Measurements from ENCODE around the gene PCDHA3.
"Not testable (repeated sequence)": the region's sequence is repeated elsewhere in the genome, so short reads cannot be mapped to it uniquely, and the experiment has no call there.

Gene PCDHA3

DNA sequence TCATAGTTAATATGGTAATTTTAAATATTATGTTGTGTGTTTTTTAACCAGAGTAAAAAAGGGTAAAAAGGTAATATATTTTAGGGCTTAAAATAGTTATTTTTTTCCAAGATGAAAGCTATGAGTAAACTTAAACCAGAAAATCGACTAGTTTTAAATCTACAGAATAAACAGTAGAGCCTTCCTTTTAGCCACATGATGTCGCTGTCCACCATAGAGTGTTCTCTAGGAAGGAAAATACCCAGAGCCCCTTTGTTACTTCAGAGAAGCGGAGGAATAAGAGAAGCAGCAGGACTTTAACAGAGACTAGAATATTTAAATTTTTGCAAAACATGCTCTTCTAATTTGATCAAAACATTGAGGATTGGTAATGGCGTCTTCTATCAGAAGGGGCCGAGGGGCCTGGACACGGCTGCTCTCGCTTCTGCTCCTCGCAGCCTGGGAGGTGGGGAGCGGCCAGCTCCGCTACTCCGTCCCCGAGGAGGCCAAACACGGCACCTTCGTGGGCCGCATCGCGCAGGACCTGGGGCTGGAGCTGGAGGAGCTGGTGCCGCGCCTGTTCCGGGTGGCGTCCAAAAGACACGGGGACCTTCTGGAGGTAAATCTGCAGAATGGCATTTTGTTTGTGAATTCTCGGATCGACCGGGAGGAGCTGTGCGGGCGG lies 6.1 kb upstream of the PCDHA3 start, which contains the start of gene PCDHA2:
Gene PCDHA2, plus strand, starts transcription at position 258 of the 664 bp plus-strand sequence.
- Histone ChIP-seq H3K4me3 (ENCODE audit: low read depth in 1 of 2, low read length in 2 of 2) (peak within 1 kb of the TSS in 1 of 2 donors; percentile 8), H3K9ac (ENCODE audit: low read depth in 1 of 2, low read length in 2 of 2) (no peak within 1 kb of the TSS), H3K27ac (ENCODE audit: low read depth, low read length) (no peak within 1 kb of the TSS), H3K4me1 (ENCODE audit: control insufficient read depth in 1 of 2, insufficient read depth in 2 of 2, low read length in 2 of 2) (no peaks in the 10 kb centered on the region), H3K27me3 (ENCODE audit: control insufficient read depth in 1 of 2, insufficient read depth in 2 of 2, low read length in 2 of 2) (no peaks in the 10 kb centered on the region), H3K36me3 (ENCODE audit: control insufficient read depth in 1 of 2, insufficient read depth in 2 of 2, low read length in 2 of 2) (no peaks in the 10 kb centered on the region), H3K9me3 (ENCODE audit: control insufficient read depth in 1 of 2, low read length in 2 of 2) (peaks cover 24% of the 10 kb centered on the region in 2 donors)

DNA sequence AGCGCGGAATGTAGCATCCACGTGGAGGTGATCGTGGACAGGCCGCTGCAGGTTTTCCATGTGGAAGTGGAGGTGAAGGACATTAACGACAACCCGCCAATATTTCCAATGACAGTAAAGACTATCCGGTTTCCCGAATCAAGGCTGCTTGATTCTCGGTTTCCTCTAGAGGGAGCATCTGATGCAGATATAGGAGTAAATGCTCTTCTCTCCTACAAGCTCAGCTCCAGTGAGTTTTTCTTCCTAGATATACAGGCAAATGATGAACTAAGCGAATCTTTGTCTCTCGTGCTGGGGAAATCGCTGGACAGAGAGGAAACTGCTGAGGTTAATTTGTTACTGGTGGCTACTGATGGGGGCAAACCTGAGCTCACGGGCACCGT lies 5.6 kb upstream of the PCDHA3 start:
- H3K36me3 ChIP-seq (ENCODE audit: control insufficient read depth in 1 of 2, insufficient read depth in 2 of 2, low read length in 2 of 2): no peaks in the 10 kb centered on the region
- H3K27me3 ChIP-seq (ENCODE audit: control insufficient read depth in 1 of 2, insufficient read depth in 2 of 2, low read length in 2 of 2): no peaks in the 10 kb centered on the region
- H3K9me3 ChIP-seq (ENCODE audit: control insufficient read depth in 1 of 2, low read length in 2 of 2): peaks cover 24% of the 10 kb centered on the region in 2 donors
- no peak overlapping the region for H3K27ac ChIP-seq (ENCODE audit: low read depth, low read length)
- H3K9ac ChIP-seq (ENCODE audit: low read depth in 1 of 2, low read length in 2 of 2): no peak overlapping the region
- no peaks in the 10 kb centered on the region for H3K4me1 ChIP-seq (ENCODE audit: control insufficient read depth in 1 of 2, insufficient read depth in 2 of 2, low read length in 2 of 2)
- no peak overlapping the region for H3K4me3 ChIP-seq (ENCODE audit: low read depth in 1 of 2, low read length in 2 of 2)

DNA sequence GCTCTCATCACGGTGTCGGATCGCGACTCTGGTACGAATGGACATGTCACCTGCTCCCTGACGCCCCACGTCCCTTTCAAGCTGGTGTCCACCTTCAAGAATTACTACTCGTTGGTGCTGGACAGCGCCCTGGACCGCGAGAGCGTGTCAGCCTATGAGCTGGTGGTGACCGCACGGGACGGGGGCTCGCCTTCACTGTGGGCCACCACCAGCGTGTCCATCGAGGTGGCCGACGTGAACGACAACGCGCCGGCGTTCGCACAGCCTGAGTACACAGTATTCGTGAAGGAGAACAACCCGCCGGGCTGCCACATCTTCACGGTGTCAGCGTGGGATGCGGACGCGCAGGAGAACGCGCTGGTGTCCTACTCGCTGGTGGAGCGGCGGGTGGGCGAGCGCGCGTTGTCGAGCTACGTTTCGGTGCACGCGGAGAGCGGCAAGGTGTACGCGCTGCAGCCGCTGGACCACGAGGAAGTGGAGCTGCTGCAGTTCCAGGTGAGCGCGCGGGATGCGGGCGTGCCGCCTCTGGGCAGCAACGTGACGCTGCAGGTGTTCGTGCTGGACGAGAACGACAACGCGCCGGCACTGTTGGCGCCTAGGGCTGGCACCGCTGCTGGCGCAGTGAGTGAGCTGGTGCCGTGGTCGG lies 4.7 kb upstream of the PCDHA3 start:
- Histone ChIP-seq H3K9me3 (ENCODE audit: control insufficient read depth in 1 of 2, low read length in 2 of 2) (peaks cover 24% of the 10 kb centered on the region in 2 donors), H3K4me3 (ENCODE audit: low read depth in 1 of 2, low read length in 2 of 2) (peak overlapping the region in 1 of 2 donors; percentile 19)
- not testable (repeated sequence) for H3K36me3 ChIP-seq (ENCODE audit: control insufficient read depth in 1 of 2, insufficient read depth in 2 of 2, low read length in 2 of 2); H3K27me3 ChIP-seq (ENCODE audit: control insufficient read depth in 1 of 2, insufficient read depth in 2 of 2, low read length in 2 of 2); H3K27ac ChIP-seq (ENCODE audit: low read depth, low read length); H3K4me1 ChIP-seq (ENCODE audit: control insufficient read depth in 1 of 2, insufficient read depth in 2 of 2, low read length in 2 of 2); H3K9ac ChIP-seq (ENCODE audit: low read depth in 1 of 2, low read length in 2 of 2)

- peaks cover 24 to 28% of the 10 kb centered on the region in 2 donors for H3K9me3 ChIP-seq (ENCODE audit: control insufficient read depth in 1 of 2, low read length in 2 of 2)
- H3K27ac ChIP-seq (ENCODE audit: low read depth, low read length): no peak overlapping the region
- H3K4me3 ChIP-seq (ENCODE audit: low read depth in 1 of 2, low read length in 2 of 2): peak overlapping the region in 1 of 2 donors; percentile 19
- H3K36me3 ChIP-seq (ENCODE audit: control insufficient read depth in 1 of 2, insufficient read depth in 2 of 2, low read length in 2 of 2): no peaks in the 10 kb centered on the region
- H3K9ac ChIP-seq (ENCODE audit: low read depth in 1 of 2, low read length in 2 of 2): no peak overlapping the region
- no peaks in the 10 kb centered on the region for H3K27me3 ChIP-seq (ENCODE audit: control insufficient read depth in 1 of 2, insufficient read depth in 2 of 2, low read length in 2 of 2)
- H3K4me1 ChIP-seq (ENCODE audit: control insufficient read depth in 1 of 2, insufficient read depth in 2 of 2, low read length in 2 of 2): no peaks in the 10 kb centered on the region
Observed at GRCh38 chr5:140796718-140797095, 4.2 kb upstream of the PCDHA3 start.

DNA sequence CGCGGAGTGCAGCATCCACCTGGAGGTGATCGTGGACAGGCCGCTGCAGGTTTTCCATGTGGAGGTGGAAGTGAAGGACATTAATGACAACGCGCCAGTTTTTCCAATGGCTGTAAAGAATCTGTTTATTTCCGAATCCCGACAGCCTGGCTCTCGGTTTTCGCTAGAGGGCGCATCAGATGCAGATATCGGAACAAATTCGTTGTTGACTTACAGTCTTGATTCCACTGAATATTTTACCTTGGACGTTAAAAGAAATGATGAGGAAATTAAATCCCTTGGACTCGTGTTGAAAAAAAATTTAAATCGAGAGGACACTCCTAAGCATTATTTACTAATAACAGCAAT lies 611 bp downstream of the PCDHA3 start:
- Histone ChIP-seq H3K4me3 (ENCODE audit: low read depth in 1 of 2, low read length in 2 of 2) (peak overlapping the region; percentile 6 to 23), H3K4me1 (ENCODE audit: control insufficient read depth in 1 of 2, insufficient read depth in 2 of 2, low read length in 2 of 2) (no peaks in the 10 kb centered on the region), H3K9me3 (ENCODE audit: control insufficient read depth in 1 of 2, low read length in 2 of 2) (peaks cover 16 to 19% of the 10 kb centered on the region in 2 donors), H3K36me3 (ENCODE audit: control insufficient read depth in 1 of 2, insufficient read depth in 2 of 2, low read length in 2 of 2) (no peaks in the 10 kb centered on the region), H3K27ac (ENCODE audit: low read depth, low read length) (no peak overlapping the region), H3K27me3 (ENCODE audit: control insufficient read depth in 1 of 2, insufficient read depth in 2 of 2, low read length in 2 of 2) (no peaks in the 10 kb centered on the region), H3K9ac (ENCODE audit: low read depth in 1 of 2, low read length in 2 of 2) (no peak overlapping the region)

- not testable (repeated sequence) for H3K27ac ChIP-seq (ENCODE audit: low read depth, low read length); H3K9ac ChIP-seq (ENCODE audit: low read depth in 1 of 2, low read length in 2 of 2); H3K27me3 ChIP-seq (ENCODE audit: control insufficient read depth in 1 of 2, insufficient read depth in 2 of 2, low read length in 2 of 2); H3K36me3 ChIP-seq (ENCODE audit: control insufficient read depth in 1 of 2, insufficient read depth in 2 of 2, low read length in 2 of 2); H3K4me1 ChIP-seq (ENCODE audit: control insufficient read depth in 1 of 2, insufficient read depth in 2 of 2, low read length in 2 of 2); H3K4me3 ChIP-seq (ENCODE audit: low read depth in 1 of 2, low read length in 2 of 2)
- peaks cover 10 to 13% of the 10 kb centered on the region in 2 donors for H3K9me3 ChIP-seq (ENCODE audit: control insufficient read depth in 1 of 2, low read length in 2 of 2)
Observed at GRCh38 chr5:140802381-140802780, 1.5 kb downstream of the PCDHA3 start.

DNA sequence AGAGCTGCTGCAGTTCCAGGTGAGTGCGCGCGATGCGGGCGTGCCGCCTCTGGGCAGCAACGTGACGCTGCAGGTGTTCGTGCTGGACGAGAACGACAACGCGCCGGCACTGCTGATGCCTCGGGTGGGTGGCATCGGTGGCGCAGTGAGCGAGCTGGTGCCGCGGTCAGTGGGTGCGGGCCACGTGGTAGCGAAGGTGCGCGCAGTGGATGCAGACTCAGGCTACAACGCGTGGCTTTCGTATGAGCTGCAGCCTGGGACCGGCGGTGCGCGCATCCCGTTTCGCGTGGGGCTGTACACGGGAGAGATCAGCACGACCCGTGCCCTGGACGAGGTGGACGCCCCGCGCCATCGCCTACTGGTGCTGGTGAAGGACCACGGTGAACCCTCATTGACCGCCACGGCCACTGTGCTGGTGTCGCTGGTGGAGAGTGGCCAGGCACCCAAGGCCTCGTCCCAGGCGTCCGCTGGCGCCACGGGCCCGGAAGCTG lies 2.0 kb downstream of the PCDHA3 start:
- no peaks in the 10 kb centered on the region for H3K4me1 ChIP-seq (ENCODE audit: control insufficient read depth in 1 of 2, insufficient read depth in 2 of 2, low read length in 2 of 2)
- no peak overlapping the region for H3K27ac ChIP-seq (ENCODE audit: low read depth, low read length)
- H3K36me3 ChIP-seq (ENCODE audit: control insufficient read depth in 1 of 2, insufficient read depth in 2 of 2, low read length in 2 of 2): no peaks in the 10 kb centered on the region
- no peak overlapping the region for H3K4me3 ChIP-seq (ENCODE audit: low read depth in 1 of 2, low read length in 2 of 2)
- peaks cover 12 to 15% of the 10 kb centered on the region in 2 donors for H3K9me3 ChIP-seq (ENCODE audit: control insufficient read depth in 1 of 2, low read length in 2 of 2)
- H3K27me3 ChIP-seq (ENCODE audit: control insufficient read depth in 1 of 2, insufficient read depth in 2 of 2, low read length in 2 of 2): no peaks in the 10 kb centered on the region
- H3K9ac ChIP-seq (ENCODE audit: low read depth in 1 of 2, low read length in 2 of 2): no peak overlapping the region

GRCh38 chr5:140806834-140807775 lies 6.2 kb downstream of the PCDHA3 start, which contains the start of gene PCDHA4:
TSS of gene PCDHA4 (plus strand) at chr5:140807068.
- Histone ChIP-seq H3K36me3 (ENCODE audit: control insufficient read depth in 1 of 2, insufficient read depth in 2 of 2, low read length in 2 of 2) (no peaks in the 10 kb centered on the region), H3K4me3 (ENCODE audit: low read depth in 1 of 2, low read length in 2 of 2) (peak within 1 kb of the TSS in 1 of 2 donors; percentile 48), H3K27me3 (ENCODE audit: control insufficient read depth in 1 of 2, insufficient read depth in 2 of 2, low read length in 2 of 2) (no peaks in the 10 kb centered on the region), H3K27ac (ENCODE audit: low read depth, low read length) (no peak within 1 kb of the TSS), H3K9me3 (ENCODE audit: control insufficient read depth in 1 of 2, low read length in 2 of 2) (peaks cover 7 to 28% of the 10 kb centered on the region in 2 donors), H3K9ac (ENCODE audit: low read depth in 1 of 2, low read length in 2 of 2) (no peak within 1 kb of the TSS), H3K4me1 (ENCODE audit: control insufficient read depth in 1 of 2, insufficient read depth in 2 of 2, low read length in 2 of 2) (no peaks in the 10 kb centered on the region)

DNA sequence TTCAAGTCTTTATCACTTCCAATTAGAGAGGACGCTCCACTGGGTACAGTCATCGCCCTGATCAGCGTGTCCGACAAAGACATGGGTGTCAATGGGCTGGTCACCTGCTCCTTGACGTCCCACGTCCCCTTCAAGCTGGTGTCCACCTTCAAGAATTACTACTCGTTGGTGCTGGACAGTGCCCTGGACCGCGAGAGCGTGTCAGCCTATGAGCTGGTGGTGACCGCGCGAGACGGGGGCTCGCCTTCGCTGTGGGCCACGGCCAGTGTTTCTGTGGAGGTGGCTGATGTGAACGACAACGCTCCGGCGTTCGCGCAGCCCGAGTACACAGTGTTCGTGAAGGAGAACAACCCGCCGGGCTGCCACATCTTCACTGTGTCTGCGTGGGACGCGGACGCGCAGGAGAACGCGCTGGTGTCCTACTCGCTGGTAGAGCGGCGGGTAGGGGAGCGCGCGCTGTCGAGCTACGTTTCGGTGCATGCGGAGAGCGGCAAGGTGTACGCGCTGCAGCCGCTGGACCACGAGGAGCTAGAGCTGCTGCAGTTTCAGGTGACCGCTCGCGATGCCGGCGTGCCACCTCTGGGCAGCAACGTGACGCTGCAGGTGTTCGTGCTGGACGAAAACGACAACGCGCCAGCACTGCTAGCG lies 7.5 kb downstream of the PCDHA3 start:
- H3K4me1 ChIP-seq (ENCODE audit: control insufficient read depth in 1 of 2, insufficient read depth in 2 of 2, low read length in 2 of 2); H3K9ac ChIP-seq (ENCODE audit: low read depth in 1 of 2, low read length in 2 of 2); H3K4me3 ChIP-seq (ENCODE audit: low read depth in 1 of 2, low read length in 2 of 2); H3K27ac ChIP-seq (ENCODE audit: low read depth, low read length); H3K27me3 ChIP-seq (ENCODE audit: control insufficient read depth in 1 of 2, insufficient read depth in 2 of 2, low read length in 2 of 2); H3K36me3 ChIP-seq (ENCODE audit: control insufficient read depth in 1 of 2, insufficient read depth in 2 of 2, low read length in 2 of 2): not testable (repeated sequence)
- peaks cover 9 to 16% of the 10 kb centered on the region in 2 donors for H3K9me3 ChIP-seq (ENCODE audit: control insufficient read depth in 1 of 2, low read length in 2 of 2)
